Aorta (tissue), 5 donors: Measurements from ENCODE around the gene ATP6V0E1. TPM values are rescaled to one million over a fixed set of nuclear protein-coding genes. Genes with fewer than 3 reads are reported as not detected.

Experiments used
- ATAC-seq: fragments of 200-7000 bp; cut with Tn5 transposase; one replicate; pipeline ENCODE4 v1.9.1; 2022; ENCODE audit warnings: moderate library complexity; ENCODE audit not compliant: low FRiP score
- DNase-seq, 2 donors: peaks; one replicate each; pipeline ENCODE4 v3.0.0-alpha.2; 2020
- H3K27ac ChIP-seq, 2 donors: one replicate each; pipeline ENCODE4 v1.5.1; 2013; ENCODE audit warnings: low read length in 2 of 2, mild to moderate bottlenecking in 2 of 2, moderate library complexity in 2 of 2, control low read depth in 1 of 2, inconsistent platforms in 1 of 2, low read depth in 1 of 2
- H3K27me3 ChIP-seq, 2 donors: one replicate each; pipeline ENCODE4 v1.6.1; 2013; ENCODE audit warnings: control low read depth in 1 of 2, low read length in 1 of 2, mild to moderate bottlenecking in 1 of 2, moderate library complexity in 1 of 2; ENCODE audit not compliant: insufficient read depth in 2 of 2, control insufficient read depth in 1 of 2
- H3K36me3 ChIP-seq, 2 donors: one replicate each; pipeline ENCODE4 v1.6.1; 2013; ENCODE audit warnings: control low read depth in 1 of 2, low read length in 1 of 2, mild to moderate bottlenecking in 1 of 2; ENCODE audit not compliant: insufficient read depth in 2 of 2, control insufficient read depth in 1 of 2
- H3K4me1 ChIP-seq, 2 donors: one replicate each; pipeline ENCODE4 v1.6.1; 2013; ENCODE audit warnings: low read length in 2 of 2, control low read depth in 1 of 2, mild to moderate bottlenecking in 1 of 2, moderate library complexity in 1 of 2; ENCODE audit not compliant: insufficient read depth in 2 of 2, control insufficient read depth in 1 of 2
- H3K4me3 ChIP-seq, 2 donors: one replicate each; pipeline ENCODE4 v1.5.1; 2013; ENCODE audit warnings: low read length in 2 of 2, control low read depth in 1 of 2, mild to moderate bottlenecking in 1 of 2
- H3K9me3 ChIP-seq: one replicate; pipeline ENCODE4 v1.6.1; 2013; ENCODE audit warnings: mild to moderate bottlenecking, low read length; ENCODE audit not compliant: control insufficient read depth
- WGBS, 2 donors: extraction: QIAGEN DNeasy Blood & Tissue Kit; methylation state at CpG; one replicate each; pipeline ENCODE4 v1.1.7; 2013; 5-methylcytosine and 5-hydroxymethylcytosine counted together
- intact Hi-C, 2 donors: fragments of 100-400 bp; cut with DNase I; formaldehyde crosslinking; loops; one replicate each; pipeline versions ENCODE4 v1.14.2 to v1.15.0; 2022
- polyA plus RNA-seq, 2 donors: library from polyadenylated mRNA; stranded (reverse); fragments of 200-250 nt; gene quantifications; one replicate each; pipeline ENCODE4 v1.2.3, GENCODE V29; 2013
- total RNA-seq, 2 donors: library from RNA; stranded (reverse); fragmentation: NEBNext Ultra II Directional; extraction: Animal tissue kit (Norgen Biotek cat#: 25700); gene quantifications; one replicate each; pipeline ENCODE4 v1.2.1, GENCODE V29; 2021
- donor health status: healthy with polysubstance abuse.
- donor health status: Bipolar disorder and iron deficiency.
- donor health status: DM: no; HTN: no; CAD: no.
- donor health status: DM: no; HTN: no; CAD: no.
- donor health status: DM: yes; HTN: yes; CAD: no.

Gene ATP6V0E1
- total and polyA plus RNA-seq, 4 donors = 183 to 268 (median 218) TPM

- intact Hi-C loops = loop anchor here (5.0 to 10.0 kb wide), 3 partner anchors 180 to 497 kb away; partner anchors contain the start of genes DUSP1 (in 1 of the 2) and SH3PXD2B (in 1 of the 2)
- Histone ChIP-seq H3K27me3 (no peaks in the 10 kb centered on the region), H3K36me3 (no peaks in the 10 kb centered on the region), H3K4me1 (peaks cover 0 to 5% of the 10 kb centered on the region in 2 donors), H3K4me3 (no peak overlapping the region), H3K27ac (peak overlapping the region in 1 of 2 donors; percentile 56), H3K9me3 (no peaks in the 10 kb centered on the region)
- ATAC-seq = no peak
- no peak for DNase-seq
- WGBS, 2 donors = 6 to 7% methylated on average over 4 of the region's 4 CpGs
Observed at GRCh38 chr5:172952034-172952511, 31.5 kb upstream of the ATP6V0E1 start.

GRCh38 chr5:172953776-172954675, 29.5 kb upstream of the ATP6V0E1 start:
- WGBS, 2 donors = 62 to 63% methylated on average over 15 of the region's 15 CpGs
- no peak overlapping the region for H3K4me3 ChIP-seq
- H3K27me3 ChIP-seq = no peaks in the 10 kb centered on the region
- DNase-seq (no peak), ATAC-seq (no peak)
- H3K9me3 ChIP-seq = no peaks in the 10 kb centered on the region
- H3K4me1 ChIP-seq = peaks cover 0 to 5% of the 10 kb centered on the region in 2 donors
- intact Hi-C loops = loop anchor here (5.0 to 10.0 kb wide), 3 partner anchors 182 to 499 kb away; partner anchors contain the start of genes DUSP1 (in 1 of the 2) and SH3PXD2B (in 1 of the 2)
- peak overlapping the region; percentile 59 to 93 for H3K27ac ChIP-seq
- no peaks in the 10 kb centered on the region for H3K36me3 ChIP-seq

GRCh38 chr5:172954751-172955159, 28.8 kb upstream of the ATP6V0E1 start:
- Histone ChIP-seq H3K36me3 (no peaks in the 10 kb centered on the region), H3K27me3 (no peaks in the 10 kb centered on the region), H3K4me3 (no peak overlapping the region), H3K4me1 (peaks cover 0 to 5% of the 10 kb centered on the region in 2 donors), H3K9me3 (no peaks in the 10 kb centered on the region), H3K27ac (peak overlapping the region; percentile 88 to 93)
- intact Hi-C loops = loop anchor here (5.0 to 10.0 kb wide), 4 partner anchors 182 to 500 kb away; partner anchors contain the start of genes DUSP1 (in 1 of the 2) and SH3PXD2B (in 1 of the 2)
- DNase-seq (no peak), ATAC-seq (no peak)
- 76 to 88% methylated on average over 8 of the region's 8 CpGs for WGBS, 2 donors

GRCh38 chr5:172956228-172956627, 27.3 kb upstream of the ATP6V0E1 start:
- no peak overlapping the region for H3K4me3 ChIP-seq
- H3K36me3 ChIP-seq = no peaks in the 10 kb centered on the region
- H3K4me1 ChIP-seq = peaks cover 0 to 5% of the 10 kb centered on the region in 2 donors
- ATAC-seq (no peak), DNase-seq (no peak)
- peak overlapping the region in 1 of 2 donors; percentile 45 for H3K27ac ChIP-seq
- no peaks in the 10 kb centered on the region for H3K9me3 ChIP-seq
- H3K27me3 ChIP-seq = no peaks in the 10 kb centered on the region
- intact Hi-C loops = loop anchor here in 1 of 2 donors (5.0 to 10.0 kb wide), 2 partner anchors 244 to 501 kb away; partner anchors contain the start of gene SH3PXD2B
- 58 to 63% methylated on average over 3 of the region's 3 CpGs for WGBS, 2 donors

GRCh38 chr5:172956936-172957335, 26.6 kb upstream of the ATP6V0E1 start:
- Histone ChIP-seq H3K36me3 (no peaks in the 10 kb centered on the region), H3K27ac (peak overlapping the region in 1 of 2 donors; percentile 75), H3K4me3 (no peak overlapping the region), H3K4me1 (peaks cover 0 to under 1% of the 10 kb centered on the region in 2 donors), H3K9me3 (no peaks in the 10 kb centered on the region), H3K27me3 (no peaks in the 10 kb centered on the region)
- intact Hi-C loops = loop anchor here in 1 of 2 donors (5.0 to 10.0 kb wide), 2 partner anchors 245 to 502 kb away; partner anchors contain the start of gene SH3PXD2B
- 37 to 42% methylated on average over 4 of the region's 4 CpGs for WGBS, 2 donors
- DNase-seq = no peak
- ATAC-seq = no peak

- 45 to 48% methylated on average over 5 of the region's 5 CpGs for WGBS, 2 donors
- H3K4me3 ChIP-seq = no peak overlapping the region
- intact Hi-C loops = loop anchor here in 1 of 2 donors (5.0 to 10.0 kb wide), 2 partner anchors 245 to 503 kb away; partner anchors contain the start of gene SH3PXD2B
- H3K27ac ChIP-seq = peak overlapping the region in 1 of 2 donors; percentile 75
- DNase-seq (no peak), ATAC-seq (no peak)
- no peaks in the 10 kb centered on the region for H3K27me3 ChIP-seq
- no peaks in the 10 kb centered on the region for H3K36me3 ChIP-seq
- H3K9me3 ChIP-seq = no peaks in the 10 kb centered on the region
- H3K4me1 ChIP-seq = no peaks in the 10 kb centered on the region
Observed at GRCh38 chr5:172957458-172957857, 26.1 kb upstream of the ATP6V0E1 start.

GRCh38 chr5:172958331-172959046, 25.1 kb upstream of the ATP6V0E1 start:
- intact Hi-C loops = loop anchor here in 1 of 2 donors (1.0 to 10.0 kb wide), 3 partner anchors 187 to 504 kb away; partner anchors contain the start of genes DUSP1 and SH3PXD2B
- peak overlapping the region; percentile 29 to 61 for H3K27ac ChIP-seq
- no peaks in the 10 kb centered on the region for H3K9me3 ChIP-seq
- no peaks in the 10 kb centered on the region for H3K4me1 ChIP-seq
- H3K36me3 ChIP-seq = no peaks in the 10 kb centered on the region
- no peak overlapping the region for H3K4me3 ChIP-seq
- peak; percentile 80 to 90 for DNase-seq
- peak; percentile 86 for ATAC-seq
- 4 to 5% methylated on average over 50 to 54 of the region's 54 CpGs for WGBS, 2 donors
- no peaks in the 10 kb centered on the region for H3K27me3 ChIP-seq
